ENCODE results near the gene TBPL2.

Gene TBPL2

DNA sequence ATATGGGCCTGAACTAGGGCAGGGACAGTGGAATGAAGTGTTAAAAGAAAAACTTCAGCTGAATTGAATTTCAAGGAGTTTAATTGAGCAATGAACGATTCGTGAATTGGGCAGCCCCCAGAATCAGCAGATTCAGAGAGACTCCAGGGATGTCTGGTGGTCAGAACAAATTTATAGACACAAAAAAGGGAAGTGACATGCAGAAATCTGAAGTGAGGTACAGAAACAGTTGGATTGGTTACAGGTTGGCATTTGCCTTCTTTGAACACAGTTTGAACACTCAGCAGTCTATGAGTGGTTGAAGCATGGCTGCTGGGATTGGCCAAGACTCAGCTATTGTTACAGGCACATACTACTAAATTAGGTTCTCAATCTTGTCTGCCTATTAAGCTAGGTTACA, 9.7 kb upstream of the TBPL2 start:
- TF ChIP-seq, protein P1, sequence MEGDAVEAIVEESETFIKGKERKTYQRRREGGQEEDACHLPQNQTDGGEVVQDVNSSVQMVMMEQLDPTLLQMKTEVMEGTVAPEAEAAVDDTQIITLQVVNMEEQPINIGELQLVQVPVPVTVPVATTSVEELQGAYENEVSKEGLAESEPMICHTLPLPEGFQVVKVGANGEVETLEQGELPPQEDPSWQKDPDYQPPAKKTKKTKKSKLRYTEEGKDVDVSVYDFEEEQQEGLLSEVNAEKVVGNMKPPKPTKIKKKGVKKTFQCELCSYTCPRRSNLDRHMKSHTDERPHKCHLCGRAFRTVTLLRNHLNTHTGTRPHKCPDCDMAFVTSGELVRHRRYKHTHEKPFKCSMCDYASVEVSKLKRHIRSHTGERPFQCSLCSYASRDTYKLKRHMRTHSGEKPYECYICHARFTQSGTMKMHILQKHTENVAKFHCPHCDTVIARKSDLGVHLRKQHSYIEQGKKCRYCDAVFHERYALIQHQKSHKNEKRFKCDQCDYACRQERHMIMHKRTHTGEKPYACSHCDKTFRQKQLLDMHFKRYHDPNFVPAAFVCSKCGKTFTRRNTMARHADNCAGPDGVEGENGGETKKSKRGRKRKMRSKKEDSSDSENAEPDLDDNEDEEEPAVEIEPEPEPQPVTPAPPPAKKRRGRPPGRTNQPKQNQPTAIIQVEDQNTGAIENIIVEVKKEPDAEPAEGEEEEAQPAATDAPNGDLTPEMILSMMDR (IDR thresholded peaks at IDR 0.05) = no peak
- peaks cover 6 to 12% of the 10 kb centered on the region in 2 experiments for H3K4me1 ChIP-seq (ENCODE audit: control insufficient read depth in 1 of 2, insufficient read depth in 1 of 2, low read depth in 1 of 2, low read length in 1 of 2)
- H3K9me3 ChIP-seq = no peaks in the 10 kb centered on the region
- H3K27me3 ChIP-seq = peaks cover 7% of the 10 kb centered on the region
- no peaks in the 10 kb centered on the region for H3K36me3 ChIP-seq
- no peak overlapping the region for H3K27ac ChIP-seq
- H3K4me3 ChIP-seq (ENCODE audit: low read depth in 1 of 2, low read length in 1 of 2) = no peak overlapping the region

DNA sequence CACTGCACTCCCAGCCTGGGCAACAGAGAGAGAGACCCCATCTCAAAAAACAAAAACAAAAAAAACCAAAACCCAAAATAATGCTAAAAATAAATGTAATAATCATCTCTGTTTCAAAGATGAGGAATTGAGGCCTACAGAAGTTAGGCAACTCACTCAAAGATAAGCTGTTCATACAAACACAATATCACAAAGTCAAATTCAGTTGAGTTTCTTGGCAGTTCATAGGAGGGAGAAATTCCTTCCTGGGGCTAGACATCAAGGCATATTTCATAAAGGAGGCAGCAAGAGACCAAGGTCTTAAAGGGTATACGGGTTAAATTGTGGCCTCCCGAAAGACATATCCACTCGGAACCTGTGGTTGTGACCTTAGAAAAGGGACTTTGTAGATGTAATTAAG, 8.7 kb upstream of the TBPL2 start:
- Histone ChIP-seq H3K4me1 (ENCODE audit: control insufficient read depth in 1 of 2, insufficient read depth in 1 of 2, low read depth in 1 of 2, low read length in 1 of 2) (peaks cover 6 to 12% of the 10 kb centered on the region in 2 experiments), H3K27me3 (peaks cover 2% of the 10 kb centered on the region), H3K36me3 (no peaks in the 10 kb centered on the region), H3K9me3 (no peaks in the 10 kb centered on the region), H3K4me3 (ENCODE audit: low read depth in 1 of 2, low read length in 1 of 2) (no peak overlapping the region), H3K27ac (no peak overlapping the region)
- TF ChIP-seq, protein P1 (IDR thresholded peaks at IDR 0.05) = no peak

DNA sequence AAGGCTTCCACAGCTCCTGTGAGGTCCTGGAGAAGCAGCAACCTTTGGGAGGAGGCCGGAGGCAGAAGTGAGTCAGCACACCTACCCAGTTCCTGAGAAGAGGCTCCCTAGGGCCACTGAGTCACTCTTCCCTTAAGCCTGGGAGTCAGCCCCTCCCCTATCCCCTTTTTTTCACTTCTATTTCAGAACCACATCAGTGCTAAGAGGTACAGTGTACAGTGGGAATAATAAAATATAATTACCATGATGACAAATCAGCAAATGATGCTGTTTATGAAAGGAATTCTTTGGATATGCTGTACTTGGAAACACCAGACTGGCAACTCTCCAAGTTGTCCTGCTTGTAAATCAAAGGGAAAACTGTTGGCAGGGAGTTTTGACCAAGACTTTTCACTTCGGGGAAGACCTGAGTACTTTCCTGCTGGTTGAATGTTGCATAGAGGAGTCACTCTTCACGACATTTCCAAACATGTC, 7.8 kb upstream of the TBPL2 start:
- Histone ChIP-seq H3K9me3 (no peaks in the 10 kb centered on the region), H3K27me3 (no peaks in the 10 kb centered on the region), H3K36me3 (no peaks in the 10 kb centered on the region), H3K4me3 (ENCODE audit: low read depth in 1 of 2, low read length in 1 of 2) (no peak overlapping the region), H3K4me1 (ENCODE audit: control insufficient read depth in 1 of 2, insufficient read depth in 1 of 2, low read depth in 1 of 2, low read length in 1 of 2) (peaks cover 6 to 12% of the 10 kb centered on the region in 2 experiments), H3K27ac (no peak overlapping the region)
- TF ChIP-seq, protein P1 (IDR thresholded peaks at IDR 0.05) = no peak

DNA sequence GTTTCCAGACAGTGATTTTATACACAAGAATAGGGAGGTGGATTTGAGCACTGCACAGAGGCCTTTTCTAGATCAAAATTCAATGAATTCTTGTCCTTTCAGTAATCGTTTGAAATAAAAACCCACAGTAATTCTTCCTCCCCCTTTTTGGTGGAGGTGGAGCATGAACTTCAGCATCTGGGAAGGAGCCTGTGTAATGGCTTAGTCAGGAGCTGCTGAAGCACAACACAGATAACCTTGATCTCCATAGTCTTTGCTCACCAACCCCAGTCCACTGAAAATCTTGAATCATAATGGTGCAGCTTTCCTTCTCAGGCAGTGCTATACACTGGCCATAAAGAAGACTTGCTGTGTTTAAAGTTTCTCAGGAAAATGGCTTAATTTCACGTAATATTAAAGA, 6.4 kb upstream of the TBPL2 start:
- H3K27me3 ChIP-seq = no peaks in the 10 kb centered on the region
- H3K9me3 ChIP-seq = no peaks in the 10 kb centered on the region
- TF ChIP-seq, protein P1 (IDR thresholded peaks at IDR 0.05) = no peak
- H3K4me1 ChIP-seq (ENCODE audit: control insufficient read depth in 1 of 2, insufficient read depth in 1 of 2, low read depth in 1 of 2, low read length in 1 of 2) = peaks cover 6 to 12% of the 10 kb centered on the region in 2 experiments
- H3K36me3 ChIP-seq = no peaks in the 10 kb centered on the region
- no peak overlapping the region for H3K27ac ChIP-seq
- no peak overlapping the region for H3K4me3 ChIP-seq (ENCODE audit: low read depth in 1 of 2, low read length in 1 of 2)

DNA sequence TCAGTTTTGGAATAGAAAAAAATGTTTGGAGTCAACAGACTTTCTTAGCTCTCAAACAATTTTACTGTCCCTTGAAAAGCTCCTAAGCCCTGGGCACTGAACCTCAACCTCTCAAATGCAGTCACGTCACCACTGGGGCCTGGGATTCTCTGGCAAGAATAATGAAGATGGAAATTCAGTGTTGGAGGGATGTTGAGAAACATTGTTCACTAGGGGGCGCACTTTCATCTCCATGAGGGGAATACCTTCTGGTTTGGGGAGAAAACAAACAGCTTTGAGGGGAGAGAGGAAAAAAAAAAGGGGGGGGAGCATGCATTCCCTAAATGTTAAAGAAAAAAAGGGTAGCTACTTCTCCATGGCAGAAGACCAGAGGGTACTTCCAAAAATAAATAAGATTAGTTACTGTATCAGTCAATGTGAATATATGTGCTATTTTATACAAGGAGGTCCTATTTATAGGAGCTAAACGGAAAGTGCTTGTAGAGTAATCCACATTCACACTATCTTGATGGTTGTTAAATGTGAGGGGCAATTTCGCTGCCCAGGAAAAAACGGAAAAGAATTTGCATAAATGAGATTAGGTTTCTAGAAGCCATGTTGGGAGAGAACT, 5.8 kb upstream of the TBPL2 start:
- Histone ChIP-seq H3K27ac (no peak overlapping the region), H3K9me3 (no peaks in the 10 kb centered on the region), H3K4me3 (ENCODE audit: low read depth in 1 of 2, low read length in 1 of 2) (no peak overlapping the region), H3K4me1 (ENCODE audit: control insufficient read depth in 1 of 2, insufficient read depth in 1 of 2, low read depth in 1 of 2, low read length in 1 of 2) (peaks cover 5 to 7% of the 10 kb centered on the region in 2 experiments), H3K27me3 (peaks cover 1% of the 10 kb centered on the region), H3K36me3 (no peaks in the 10 kb centered on the region)
- TF ChIP-seq, protein P1 (IDR thresholded peaks at IDR 0.05) = peak; percentile 35

Measured in neutrophil (primary cell).